ENCODE measurements around the gene COPB2. TPM values are rescaled to one million over a fixed set of nuclear protein-coding genes. Genes with fewer than 3 reads are reported as not detected.

Gene COPB2
- total and polyA plus RNA-seq, 11 donors: 17.7 to 80.2 (median 62.3) TPM

- no peaks in the 10 kb centered on the region for H3K4me1 ChIP-seq
- H3K27me3 ChIP-seq: peaks cover 0 to 5% (median 0%) of the 10 kb centered on the region in 9 donors
- no peaks in the 10 kb centered on the region for H3K9me3 ChIP-seq
- DNase-seq (no peak), ATAC-seq (no peak)
- intact Hi-C loops (cut with DNase I): no loop called here
- no peak overlapping the region for H3K4me3 ChIP-seq
- H3K36me3 ChIP-seq: no peaks in the 10 kb centered on the region
- H3K27ac ChIP-seq: no peak overlapping the region
- no peak for TF ChIP-seq POLR2A (IDR thresholded peaks at IDR 0.05)
- TF ChIP-seq, protein P1, sequence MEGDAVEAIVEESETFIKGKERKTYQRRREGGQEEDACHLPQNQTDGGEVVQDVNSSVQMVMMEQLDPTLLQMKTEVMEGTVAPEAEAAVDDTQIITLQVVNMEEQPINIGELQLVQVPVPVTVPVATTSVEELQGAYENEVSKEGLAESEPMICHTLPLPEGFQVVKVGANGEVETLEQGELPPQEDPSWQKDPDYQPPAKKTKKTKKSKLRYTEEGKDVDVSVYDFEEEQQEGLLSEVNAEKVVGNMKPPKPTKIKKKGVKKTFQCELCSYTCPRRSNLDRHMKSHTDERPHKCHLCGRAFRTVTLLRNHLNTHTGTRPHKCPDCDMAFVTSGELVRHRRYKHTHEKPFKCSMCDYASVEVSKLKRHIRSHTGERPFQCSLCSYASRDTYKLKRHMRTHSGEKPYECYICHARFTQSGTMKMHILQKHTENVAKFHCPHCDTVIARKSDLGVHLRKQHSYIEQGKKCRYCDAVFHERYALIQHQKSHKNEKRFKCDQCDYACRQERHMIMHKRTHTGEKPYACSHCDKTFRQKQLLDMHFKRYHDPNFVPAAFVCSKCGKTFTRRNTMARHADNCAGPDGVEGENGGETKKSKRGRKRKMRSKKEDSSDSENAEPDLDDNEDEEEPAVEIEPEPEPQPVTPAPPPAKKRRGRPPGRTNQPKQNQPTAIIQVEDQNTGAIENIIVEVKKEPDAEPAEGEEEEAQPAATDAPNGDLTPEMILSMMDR (IDR thresholded peaks at IDR 0.05): no peak
- WGBS, 4 donors: 47 to 65% (median 63%) methylated on average over 2 of the region's 2 CpGs
Observed at GRCh38 chr3:139309061-139309591, 80.3 kb downstream of the COPB2 start.

- no peak overlapping the region for H3K4me3 ChIP-seq
- intact Hi-C loops (cut with DNase I): no loop called here
- TF ChIP-seq, protein P1 (IDR thresholded peaks at IDR 0.05): no peak
- TF ChIP-seq POLR2A (IDR thresholded peaks at IDR 0.05): no peak
- no peaks in the 10 kb centered on the region for H3K9me3 ChIP-seq
- H3K27me3 ChIP-seq: peaks cover 0 to 5% (median 0%) of the 10 kb centered on the region in 9 donors
- H3K36me3 ChIP-seq: no peaks in the 10 kb centered on the region
- DNase-seq: no peak
- ATAC-seq: no peak
- H3K27ac ChIP-seq: no peak overlapping the region
- H3K4me1 ChIP-seq: no peaks in the 10 kb centered on the region
- WGBS, 4 donors: 34 to 49% (median 44%) methylated on average over 4 of the region's 4 CpGs
Observed at GRCh38 chr3:139308560-139308959, 80.9 kb downstream of the COPB2 start.

DNA sequence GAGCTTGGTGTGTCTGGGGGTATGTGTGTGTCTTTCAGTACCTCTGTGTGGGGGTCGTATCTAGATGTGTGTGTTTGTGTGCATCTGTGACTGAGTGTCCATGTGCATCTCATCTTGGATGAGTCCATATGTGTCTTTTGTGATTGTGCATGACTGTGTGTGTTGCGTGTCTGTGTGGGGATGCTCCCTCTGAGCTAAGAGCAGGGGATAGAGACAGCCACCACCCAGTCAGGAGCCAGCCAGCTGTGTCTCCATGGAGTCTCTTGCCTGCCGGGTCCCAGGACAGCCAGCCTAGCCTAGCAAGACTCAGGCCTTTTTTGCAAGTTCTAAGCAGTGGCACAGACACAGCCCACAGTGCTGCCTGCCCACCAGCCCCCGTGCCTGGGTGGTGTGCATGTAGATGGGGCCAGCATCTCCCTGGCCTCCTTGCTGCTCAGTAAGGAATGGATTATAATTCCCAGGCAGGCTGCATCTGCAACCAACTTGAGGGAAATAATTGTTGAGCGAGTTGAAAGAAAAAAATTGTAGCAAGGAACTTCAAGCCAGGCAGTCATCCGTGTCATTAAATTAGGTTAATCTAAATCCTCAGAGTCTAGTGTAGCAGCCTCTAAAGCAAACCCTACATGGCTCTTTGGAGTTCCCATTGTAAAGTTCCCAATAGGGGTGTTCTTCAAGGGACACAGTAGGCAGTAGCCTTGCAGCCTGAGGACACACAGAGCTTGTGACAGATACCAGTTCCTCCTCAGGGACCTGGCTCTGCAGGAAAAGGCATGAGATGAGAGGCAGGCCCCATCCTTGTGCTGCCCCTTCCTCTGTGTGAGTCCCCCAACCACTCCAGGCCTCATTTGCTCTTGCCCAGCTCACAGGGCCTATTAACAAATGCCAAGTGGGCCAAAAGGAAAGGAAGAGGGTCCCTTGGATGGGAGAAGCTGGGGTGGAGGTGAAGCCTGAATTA, 81.6 kb downstream of the COPB2 start:
- intact Hi-C loops (cut with DNase I): no loop called here
- Histone ChIP-seq H3K4me3 (no peak overlapping the region), H3K27ac (no peak overlapping the region), H3K4me1 (no peaks in the 10 kb centered on the region), H3K27me3 (no peaks in the 10 kb centered on the region), H3K9me3 (no peaks in the 10 kb centered on the region), H3K36me3 (no peaks in the 10 kb centered on the region)
- 82 to 87% (median 85%) methylated on average over 6 of the region's 6 CpGs for WGBS, 4 donors
- DNase-seq (no peak), ATAC-seq (no peak)
- TF ChIP-seq, protein P1 (IDR thresholded peaks at IDR 0.05): no peak
- no peak for TF ChIP-seq POLR2A (IDR thresholded peaks at IDR 0.05)

Other genes starting within 250 kb of the COPB2 start
- 10 to 100 TPM; 66.0 to 99.1 (median 74.1) TPM for gene MRPS22, start 45.6 kb downstream of the COPB2 start, total RNA-seq
- gene MRPS22, start 45.6 kb downstream of the COPB2 start, polyA plus RNA-seq: 100 to 1,000 TPM in 1 of 2 donors, 10 to 100 TPM in 1; 84.7 to 110 TPM
- not detected for gene RBP2, start 86.9 kb upstream of the COPB2 start, total RNA-seq
- under 1 TPM in 1 of 2 donors, not detected in 1; 0.25 TPM for gene RBP2, start 86.9 kb upstream of the COPB2 start, polyA plus RNA-seq
- gene RBP1, start 150.1 kb upstream of the COPB2 start, total RNA-seq: 10 to 100 TPM in 8 of 9 donors, 1 to 10 TPM in 1; 9.4 to 32.0 (median 13.0) TPM
- gene RBP1, start 150.1 kb upstream of the COPB2 start, polyA plus RNA-seq: 10 to 100 TPM; 26.4 to 27.5 TPM

All from heart left ventricle (tissue), 16 donors.